Common myeloid progenitor, CD34-positive (primary cell): ENCODE measurements around the gene SDCCAG8.
A peak's percentile ranks its signal among the peaks of the same experiment; 100 is the strongest.

ENCODE experiments used
- CTCF ChIA-PET: fragments of 350-600 bp; sonication (Branson Sonifier 250); formaldehyde crosslinking; loops from one replicate; lab custom pipeline; 2021; ENCODE audit warnings: antibody characterized with exemption; lab: Charles Lee
- POLR2A ChIA-PET: fragments of 350-600 bp; sonication (Branson Sonifier 250); formaldehyde crosslinking; loops from one replicate; lab custom pipeline; 2021; ENCODE audit warnings: antibody characterized with exemption; lab: Charles Lee
- DNase-seq, 3 donors: peaks; one replicate each; pipeline versions ENCODE4 v3.0.0 to v3.0.0-alpha.2; 2013
- H3K27ac ChIP-seq, 2 experiments: 1 replicate in 1 of 2; 2 replicates in 1 of 2; pipeline ENCODE4 v1.7.0; 2013; ENCODE audit warnings: inconsistent platforms in 2 of 2, low read length in 2 of 2, mild to moderate bottlenecking in 2 of 2, low read depth in 1 of 2, moderate library complexity in 1 of 2; ENCODE audit not compliant: severe bottlenecking in 2 of 2, insufficient read depth in 1 of 2, poor library complexity in 1 of 2
- H3K27me3 ChIP-seq, 5 experiments: replicated peaks in 2 of 5; 1 replicate in 3 of 5; 2 replicates in 2 of 5; pipeline versions ENCODE4 v1.6.1 to v1.7.0; 2013; ENCODE audit warnings: low read length in 4 of 5, mild to moderate bottlenecking in 2 of 5, moderate library complexity in 2 of 5, inconsistent platforms in 1 of 5; ENCODE audit not compliant: insufficient read depth in 5 of 5, control insufficient read depth in 4 of 5
- H3K36me3 ChIP-seq, 4 experiments: 1 replicate in 2 of 4; 2 replicates in 2 of 4; pipeline versions ENCODE4 v1.6.1 to v1.7.0; 2013; ENCODE audit warnings: low read length in 3 of 4, control low read depth in 1 of 4, mild to moderate bottlenecking in 1 of 4; ENCODE audit not compliant: control insufficient read depth in 4 of 4, insufficient read depth in 4 of 4
- H3K4me1 ChIP-seq, 4 experiments: 1 replicate in 3 of 4; 2 replicates in 1 of 4; pipeline versions ENCODE4 v1.6.1 to v1.7.1; 2013; ENCODE audit warnings: low read length in 3 of 4, mild to moderate bottlenecking in 3 of 4, control low read depth in 1 of 4, inconsistent platforms in 1 of 4, moderate library complexity in 1 of 4; ENCODE audit not compliant: control insufficient read depth in 4 of 4, insufficient read depth in 4 of 4; ENCODE audit errors: control extremely low read depth in 1 of 4
- H3K4me3 ChIP-seq, 7 experiments: 1 replicate in 4 of 7; 2 replicates in 3 of 7; pipeline versions ENCODE4 v1.5.1 to v1.7.0; 2013; ENCODE audit warnings: mild to moderate bottlenecking in 7 of 7, low read length in 6 of 7, moderate library complexity in 6 of 7, inconsistent platforms in 2 of 7, low read depth in 2 of 7, control low read depth in 1 of 7; ENCODE audit not compliant: insufficient read depth in 4 of 7, control insufficient read depth in 1 of 7; ENCODE audit errors: extremely low read depth in 1 of 7
- H3K9me3 ChIP-seq, 5 experiments: 1 replicate in 4 of 5; 2 replicates in 1 of 5; pipeline versions ENCODE4 v1.6.1 to v1.7.1; 2013; ENCODE audit warnings: low read length in 4 of 5, mild to moderate bottlenecking in 2 of 5, inconsistent platforms in 1 of 5, low read depth in 1 of 5, moderate library complexity in 1 of 5; ENCODE audit not compliant: control insufficient read depth in 4 of 5, insufficient read depth in 2 of 5; ENCODE audit errors: control extremely low read depth in 1 of 5
- WGBS: methylation state at CpG from one replicate; pipeline ENCODE4 v1.1.5; 2013; ENCODE audit not compliant: insufficient coverage; 5-methylcytosine and 5-hydroxymethylcytosine counted together

Gene SDCCAG8

DNA sequence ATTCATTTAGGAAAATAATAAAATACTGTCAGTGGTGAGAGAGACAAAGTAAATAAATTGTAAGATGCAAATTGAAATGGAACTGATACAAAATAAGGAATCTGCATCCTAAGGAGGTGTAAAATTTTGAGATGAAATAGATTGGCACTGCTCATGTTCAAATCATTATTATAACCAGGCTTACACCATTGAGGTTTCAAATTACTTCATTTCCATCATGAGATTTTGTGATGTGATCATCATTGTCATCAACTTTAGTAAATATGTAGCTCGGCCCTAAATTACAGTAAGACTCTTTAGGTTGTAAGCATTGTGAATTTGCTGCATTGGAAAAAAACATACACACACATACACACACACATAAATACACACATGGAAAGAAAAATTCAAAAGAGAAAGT is 123.4 kb downstream of the SDCCAG8 start:
- ChIA-PET POLR2A (no interaction called here), CTCF (no interaction called here)
- peaks cover 2 to 30% (median 23%) of the 10 kb centered on the region in 4 experiments for H3K36me3 ChIP-seq
- no peak overlapping the region for H3K27ac ChIP-seq
- WGBS: no CpG with 5 or more reads among the region's 1 CpG
- no peak for DNase-seq
- H3K27me3 ChIP-seq: no peaks in the 10 kb centered on the region
- H3K9me3 ChIP-seq: peaks cover 0 to 5% (median 0%) of the 10 kb centered on the region in 5 experiments
- no peaks in the 10 kb centered on the region for H3K4me1 ChIP-seq
- H3K4me3 ChIP-seq: no peak overlapping the region

DNA sequence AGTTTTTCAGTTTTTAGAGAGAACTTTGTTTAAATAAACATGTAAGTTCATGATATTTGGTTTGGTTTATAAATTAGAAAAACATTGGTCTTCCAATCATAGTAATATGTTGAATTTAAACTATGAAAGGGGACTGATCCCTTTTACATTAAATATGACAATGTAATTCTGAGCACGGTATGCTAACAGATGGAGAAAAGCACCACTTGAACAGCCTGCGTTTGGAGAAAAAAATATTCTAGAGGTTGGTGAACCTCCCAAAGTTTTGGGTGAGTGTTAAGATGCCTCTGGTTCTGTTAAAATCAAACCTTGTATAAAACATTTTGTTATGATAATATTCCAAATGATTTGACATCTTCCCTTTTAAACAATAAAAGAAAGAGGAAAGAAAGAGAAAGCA is 123.9 kb downstream of the SDCCAG8 start:
- Histone ChIP-seq H3K9me3 (no peaks in the 10 kb centered on the region), H3K4me1 (no peaks in the 10 kb centered on the region), H3K4me3 (no peak overlapping the region), H3K27me3 (no peaks in the 10 kb centered on the region), H3K36me3 (peaks cover 2 to 27% (median 24%) of the 10 kb centered on the region in 4 experiments), H3K27ac (no peak overlapping the region)
- POLR2A ChIA-PET: no interaction called here
- no CpG with 5 or more reads among the region's 2 CpGs for WGBS
- no peak for DNase-seq
- CTCF ChIA-PET: no interaction called here

DNA sequence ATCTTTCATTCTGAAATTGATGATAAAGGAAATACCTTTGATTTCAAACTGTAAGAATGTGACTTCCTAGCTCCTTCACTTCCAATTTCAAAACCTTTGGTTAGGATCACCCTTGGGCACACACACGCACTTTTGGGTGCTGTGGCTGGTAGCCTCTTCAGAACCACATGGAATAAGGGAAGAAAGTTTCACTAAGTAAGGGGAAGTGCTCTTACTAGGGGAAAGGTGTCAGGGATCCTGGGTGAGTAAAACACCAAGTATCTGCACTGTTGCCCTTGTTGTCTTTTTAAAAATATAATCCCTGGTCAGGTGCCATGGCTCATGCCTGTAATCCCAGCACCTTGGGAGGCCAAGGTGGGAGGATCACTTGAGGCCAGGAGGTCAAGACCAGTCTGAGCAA is 132.4 kb downstream of the SDCCAG8 start:
- Histone ChIP-seq H3K36me3 (peaks cover 0 to 17% (median 7%) of the 10 kb centered on the region in 4 experiments), H3K4me1 (peaks cover 0 to 30% (median 18%) of the 10 kb centered on the region in 4 experiments), H3K9me3 (no peaks in the 10 kb centered on the region), H3K4me3 (no peak overlapping the region), H3K27me3 (no peaks in the 10 kb centered on the region), H3K27ac (no peak overlapping the region)
- ChIA-PET CTCF (interaction anchor here (1.1 to 1.6 kb wide), 2 partner anchors 13 to 22 kb away, joined by 3 to 7 read pairs; no protein-coding TSS in a partner anchor), POLR2A (interaction anchor here (0.6 kb wide), 1 partner anchor 31 kb away, joined by 4 read pairs; no protein-coding TSS in a partner anchor)
- 100% methylated on average over 1 of the region's 1 CpG for WGBS
- DNase-seq: peak in 2 of 3 donors; percentile 19 to 27

DNA sequence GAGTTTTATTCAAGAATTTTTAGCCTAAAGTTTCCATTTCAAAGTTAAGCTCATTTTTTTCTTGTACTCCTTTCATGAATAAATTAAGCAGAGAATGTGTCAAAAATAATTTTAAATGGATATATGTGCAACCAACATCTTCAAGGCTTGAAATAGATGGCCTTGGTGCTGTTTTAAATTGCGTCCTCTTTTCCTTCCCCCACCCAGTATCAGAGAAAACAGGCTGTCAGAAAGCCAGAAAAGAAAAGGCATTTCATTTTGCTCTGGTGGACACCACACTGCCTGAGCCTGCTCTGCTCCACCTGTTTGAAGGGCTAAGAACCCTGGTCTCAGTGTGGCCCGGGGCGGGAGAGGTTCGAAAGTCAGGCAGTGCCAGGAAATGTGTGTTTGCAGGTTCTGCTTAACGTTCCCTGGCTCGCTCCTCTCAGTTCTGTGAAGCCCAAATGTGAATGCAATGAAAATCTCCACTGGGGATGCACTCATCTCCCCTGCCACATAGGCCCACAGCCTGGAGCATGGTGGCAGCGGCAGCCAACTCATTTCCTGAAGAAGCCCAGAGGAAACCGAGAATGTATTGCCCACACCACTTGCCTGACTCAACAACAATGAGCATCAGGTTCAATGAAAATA is 134.4 kb downstream of the SDCCAG8 start:
- peak overlapping the region in 1 of 2 experiments; percentile 47 for H3K27ac ChIP-seq
- ChIA-PET CTCF (interaction anchor here (1.0 to 1.2 kb wide), 3 partner anchors 27 to 40 kb away, joined by 3 read pairs; no protein-coding TSS in a partner anchor), POLR2A (interaction anchor here (0.6 kb wide), 1 partner anchor 32 kb away, joined by 3 read pairs; no protein-coding TSS in a partner anchor)
- peaks cover 2 to 9% (median 6%) of the 10 kb centered on the region in 4 experiments for H3K36me3 ChIP-seq
- H3K4me3 ChIP-seq: peak overlapping the region in 4 of 7 experiments; percentile 16 to 35 (median 24)
- H3K4me1 ChIP-seq: peaks cover 0 to 30% (median 18%) of the 10 kb centered on the region in 4 experiments
- peak; percentile 40 to 82 (median 77) for DNase-seq
- WGBS: 7% methylated on average over 6 of the region's 8 CpGs
- no peaks in the 10 kb centered on the region for H3K9me3 ChIP-seq
- no peaks in the 10 kb centered on the region for H3K27me3 ChIP-seq

DNA sequence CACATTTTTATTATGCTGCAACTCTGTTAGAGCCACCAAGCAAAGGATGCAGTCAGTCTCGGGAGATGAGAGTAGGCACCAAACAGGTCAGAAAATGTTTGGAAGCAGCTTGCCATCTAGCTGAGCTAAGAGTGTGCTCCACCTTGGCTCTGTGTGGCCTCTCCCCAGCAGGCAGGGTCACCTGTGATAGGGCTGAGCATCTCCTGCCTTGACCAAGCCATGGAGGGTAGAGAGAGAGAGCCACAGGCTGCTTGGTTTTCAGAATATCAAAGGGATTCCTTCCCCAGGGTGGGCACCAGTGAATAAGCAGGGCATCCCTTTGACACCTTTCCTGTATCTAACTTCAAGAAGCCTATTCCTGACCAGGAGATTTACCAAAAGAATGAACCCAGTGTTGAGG is 135.5 kb downstream of the SDCCAG8 start:
- ChIA-PET CTCF (interaction anchor here (1.8 kb wide), 1 partner anchor 9 kb away, joined by 6 read pairs; no protein-coding TSS in a partner anchor), POLR2A (no interaction called here)
- H3K4me1 ChIP-seq: peaks cover 0 to 30% (median 18%) of the 10 kb centered on the region in 4 experiments
- peaks cover 2 to 7% (median 4%) of the 10 kb centered on the region in 4 experiments for H3K36me3 ChIP-seq
- no peak overlapping the region for H3K4me3 ChIP-seq
- no peaks in the 10 kb centered on the region for H3K27me3 ChIP-seq
- no peaks in the 10 kb centered on the region for H3K9me3 ChIP-seq
- DNase-seq: no peak
- H3K27ac ChIP-seq: peak overlapping the region in 1 of 2 experiments; percentile 37
- WGBS: 100% methylated on average over 1 of the region's 1 CpG

DNA sequence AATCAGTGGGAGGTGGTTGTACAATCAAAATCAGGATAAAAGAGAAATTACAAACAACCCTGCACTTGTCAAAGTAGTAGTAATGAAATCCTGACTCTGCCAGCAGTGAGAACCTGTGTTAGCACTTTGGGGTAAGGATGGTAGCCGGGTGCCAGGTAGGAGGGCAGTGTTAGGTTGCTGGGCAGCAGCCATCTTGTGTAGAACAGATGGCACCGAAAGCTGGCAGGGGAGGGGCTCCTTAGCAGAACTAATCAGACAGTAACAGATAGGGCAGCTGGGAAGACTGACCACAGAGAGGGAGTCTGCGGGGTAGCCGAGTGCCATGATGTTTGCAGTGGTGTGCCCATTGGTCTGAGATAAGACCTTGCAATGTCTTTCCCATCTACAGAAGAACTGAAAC is 137.3 kb downstream of the SDCCAG8 start:
- ChIA-PET CTCF (no interaction called here), POLR2A (no interaction called here)
- WGBS: 100% methylated on average over 4 of the region's 4 CpGs
- Histone ChIP-seq H3K4me1 (peaks cover 0 to 28% (median 18%) of the 10 kb centered on the region in 4 experiments), H3K27ac (no peak overlapping the region), H3K9me3 (no peaks in the 10 kb centered on the region), H3K36me3 (peaks cover 2 to 12% (median 8%) of the 10 kb centered on the region in 4 experiments), H3K4me3 (no peak overlapping the region), H3K27me3 (no peaks in the 10 kb centered on the region)
- DNase-seq: peak; percentile 4 to 47 (median 18)

DNA sequence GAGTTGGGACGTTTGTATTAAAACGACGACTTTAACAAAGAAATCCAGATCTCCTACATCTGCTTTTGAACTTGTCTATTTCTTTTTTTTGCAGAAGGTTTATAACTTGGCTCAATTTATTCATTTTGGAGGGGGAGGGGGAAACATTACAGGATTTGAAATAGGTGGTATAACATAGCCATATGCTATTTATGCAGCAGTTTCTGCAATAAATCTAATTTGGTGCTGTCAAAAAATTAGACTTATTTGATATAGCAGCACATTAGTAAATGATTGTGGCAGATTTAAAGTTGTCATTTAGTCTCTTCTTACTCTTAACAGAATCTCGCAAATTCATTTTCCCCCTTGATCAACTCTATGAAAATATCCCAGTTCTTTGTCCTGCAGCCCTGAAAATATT is 138.2 kb downstream of the SDCCAG8 start:
- CTCF ChIA-PET: no interaction called here
- no CpG with 5 or more reads among the region's 4 CpGs for WGBS
- Histone ChIP-seq H3K4me3 (no peak overlapping the region), H3K27me3 (no peaks in the 10 kb centered on the region), H3K9me3 (no peaks in the 10 kb centered on the region), H3K4me1 (peaks cover 0 to 24% (median 18%) of the 10 kb centered on the region in 4 experiments), H3K27ac (no peak overlapping the region), H3K36me3 (peaks cover 2 to 12% (median 8%) of the 10 kb centered on the region in 4 experiments)
- POLR2A ChIA-PET: no interaction called here
- no peak for DNase-seq
